GM10266 (cell line): ENCODE results near the gene LHPP.

Source experiments
- DNase-seq: peaks from one replicate; pipeline ENCODE4 v3.0.0; 2012; ENCODE audit errors: extremely low spot score
- CTCF ChIP-seq: IDR thresholded peaks from 2 replicates; pipeline ENCODE4 v1.5.1; 2012; ENCODE audit warnings: mild to moderate bottlenecking, low read depth; ENCODE audit not compliant: control insufficient read depth, insufficient read depth; ENCODE audit errors: missing control alignments

Gene LHPP

GRCh38 chr10:124461642-124462347 is at the start of gene LHPP:
TSS of gene LHPP (plus strand) at chr10:124461823. CDS start at chr10:124461863, 40 bp downstream.
- peak; percentile 97 for DNase-seq
- TF ChIP-seq CTCF, result no peak

GRCh38 chr10:124414076-124414475 is 47.5 kb upstream of the LHPP start:
- DNase-seq, result no peak
- no peak for TF ChIP-seq CTCF

- no peak for TF ChIP-seq CTCF
- no peak for DNase-seq
These were observed 46.4 kb upstream of the LHPP start for GRCh38 chr10:124415210-124415609.

- TF ChIP-seq CTCF, result no peak
- DNase-seq, result no peak
These were observed 44.9 kb upstream of the LHPP start for GRCh38 chr10:124416733-124417132.

GRCh38 chr10:124417895-124418725 is 43.5 kb upstream of the LHPP start:
- no peak for TF ChIP-seq CTCF
- DNase-seq, result peak; percentile 48

GRCh38 chr10:124418726-124419501 is 42.7 kb upstream of the LHPP start, which contains the start of gene OAT:
TSS of gene OAT (minus strand) at chr10:124418923. CDS start at chr10:124412171, 6,752 bp downstream.
- DNase-seq, result peak; percentile 96
- peak; percentile 7 for TF ChIP-seq CTCF
